Subcutaneous abdominal adipose tissue (tissue), 5 donors: Measurements from ENCODE around the gene GPRC6A.

ENCODE experiments used
- H3K27ac ChIP-seq: one replicate; pipeline ENCODE4 v1.7.0; 2013; ENCODE audit warnings: low read depth, mild to moderate bottlenecking, inconsistent platforms, low read length, moderate library complexity
- H3K27me3 ChIP-seq, 5 donors: one replicate each; pipeline ENCODE4 v1.7.0; 2013; ENCODE audit warnings: low read length in 5 of 5, inconsistent platforms in 1 of 5; ENCODE audit not compliant: control insufficient read depth in 5 of 5, insufficient read depth in 4 of 5
- H3K36me3 ChIP-seq, 5 donors: one replicate each; pipeline ENCODE4 v1.7.0; 2013; ENCODE audit warnings: low read length in 5 of 5; ENCODE audit not compliant: control insufficient read depth in 5 of 5, insufficient read depth in 5 of 5
- H3K4me1 ChIP-seq, 5 donors: one replicate each; pipeline ENCODE4 v1.7.0; 2013; ENCODE audit warnings: low read length in 5 of 5, mild to moderate bottlenecking in 3 of 5, moderate library complexity in 1 of 5; ENCODE audit not compliant: control insufficient read depth in 5 of 5, insufficient read depth in 5 of 5
- H3K4me3 ChIP-seq, 5 donors: one replicate each; pipeline ENCODE4 v1.7.0; 2013; ENCODE audit warnings: low read length in 5 of 5, low read depth in 1 of 5
- H3K9ac ChIP-seq, 5 donors: one replicate each; pipeline ENCODE4 v1.7.0; 2013; ENCODE audit warnings: low read length in 5 of 5, mild to moderate bottlenecking in 4 of 5, moderate library complexity in 3 of 5
- H3K9me3 ChIP-seq, 5 donors: one replicate each; pipeline ENCODE4 v1.7.0; 2013; ENCODE audit warnings: low read length in 5 of 5; ENCODE audit not compliant: control insufficient read depth in 5 of 5
- donor health status: healthy.
- donor health status: healthy.
- donor health status: healthy.
- donor health status: healthy.
- donor health status: healthy.

GPRC6A gene, protein sequence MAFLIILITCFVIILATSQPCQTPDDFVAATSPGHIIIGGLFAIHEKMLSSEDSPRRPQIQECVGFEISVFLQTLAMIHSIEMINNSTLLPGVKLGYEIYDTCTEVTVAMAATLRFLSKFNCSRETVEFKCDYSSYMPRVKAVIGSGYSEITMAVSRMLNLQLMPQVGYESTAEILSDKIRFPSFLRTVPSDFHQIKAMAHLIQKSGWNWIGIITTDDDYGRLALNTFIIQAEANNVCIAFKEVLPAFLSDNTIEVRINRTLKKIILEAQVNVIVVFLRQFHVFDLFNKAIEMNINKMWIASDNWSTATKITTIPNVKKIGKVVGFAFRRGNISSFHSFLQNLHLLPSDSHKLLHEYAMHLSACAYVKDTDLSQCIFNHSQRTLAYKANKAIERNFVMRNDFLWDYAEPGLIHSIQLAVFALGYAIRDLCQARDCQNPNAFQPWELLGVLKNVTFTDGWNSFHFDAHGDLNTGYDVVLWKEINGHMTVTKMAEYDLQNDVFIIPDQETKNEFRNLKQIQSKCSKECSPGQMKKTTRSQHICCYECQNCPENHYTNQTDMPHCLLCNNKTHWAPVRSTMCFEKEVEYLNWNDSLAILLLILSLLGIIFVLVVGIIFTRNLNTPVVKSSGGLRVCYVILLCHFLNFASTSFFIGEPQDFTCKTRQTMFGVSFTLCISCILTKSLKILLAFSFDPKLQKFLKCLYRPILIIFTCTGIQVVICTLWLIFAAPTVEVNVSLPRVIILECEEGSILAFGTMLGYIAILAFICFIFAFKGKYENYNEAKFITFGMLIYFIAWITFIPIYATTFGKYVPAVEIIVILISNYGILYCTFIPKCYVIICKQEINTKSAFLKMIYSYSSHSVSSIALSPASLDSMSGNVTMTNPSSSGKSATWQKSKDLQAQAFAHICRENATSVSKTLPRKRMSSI

DNA sequence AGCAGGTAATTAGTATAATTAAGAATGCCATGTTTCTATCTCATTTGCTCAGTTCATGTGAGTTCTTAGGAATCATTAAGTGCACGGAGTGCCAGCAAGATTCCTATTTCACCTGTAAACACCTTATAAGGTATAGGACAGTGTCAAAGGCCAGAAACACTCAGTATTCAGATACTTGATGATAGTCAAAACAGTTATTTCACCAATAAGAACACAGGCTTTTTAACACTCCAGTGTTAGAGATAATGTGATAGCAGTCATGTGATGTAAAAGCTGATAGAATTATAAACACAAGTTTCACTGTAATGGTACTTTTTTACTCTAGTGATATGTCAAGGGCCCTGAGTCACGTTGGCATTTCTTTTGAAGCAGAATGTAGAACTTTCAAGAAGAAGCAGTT, at the start of gene GPRC6A:
TSS of gene GPRC6A (minus strand) at position 101 of the 400 bp plus-strand sequence. CDS start at position 31, 70 bp downstream.
- Histone ChIP-seq H3K4me3 (no peak within 1 kb of the TSS), H3K27ac (no peak within 1 kb of the TSS), H3K9me3 (no peaks in the 10 kb centered on the region), H3K4me1 (no peaks in the 10 kb centered on the region), H3K27me3 (no peaks in the 10 kb centered on the region), H3K9ac (no peak within 1 kb of the TSS), H3K36me3 (no peaks in the 10 kb centered on the region)

DNA sequence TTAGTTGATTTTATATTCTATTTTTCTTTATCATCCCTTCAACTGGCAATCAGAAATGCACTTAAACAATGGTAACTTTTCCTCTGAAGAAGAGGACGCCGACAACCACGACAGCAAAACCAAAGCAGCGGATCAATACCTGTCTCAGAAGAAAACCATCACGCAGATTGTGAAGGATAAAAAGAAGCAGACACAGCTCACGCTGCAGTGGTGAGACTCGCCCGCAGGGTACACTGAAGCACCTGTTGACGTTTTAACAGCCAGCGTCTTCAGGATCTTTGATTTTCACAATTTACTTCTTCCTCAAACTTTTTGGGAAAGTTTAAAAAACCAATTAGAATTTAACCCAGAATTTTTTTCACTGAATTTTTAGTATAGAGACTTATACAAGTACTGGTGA, 48.9 kb upstream of the GPRC6A start:
- H3K27me3 ChIP-seq = peaks cover 14 to 31% (median 20%) of the 10 kb centered on the region in 5 donors

GRCh38 chr6:116876635-116877611, 48.0 kb upstream of the GPRC6A start, which contains the start of gene RFX6:
Gene RFX6 (plus strand): TSS chr6:116877242. CDS start chr6:116877276, 34 bp downstream.
- H3K4me1 ChIP-seq = peaks cover 0 to 11% (median 9%) of the 10 kb centered on the region in 5 donors
- H3K27me3 ChIP-seq = peaks cover 14 to 31% (median 20%) of the 10 kb centered on the region in 5 donors
- H3K4me3 ChIP-seq = peak within 1 kb of the TSS in 2 of 5 donors; percentile 12 to 32
- no peak within 1 kb of the TSS for H3K27ac ChIP-seq
- H3K9ac ChIP-seq = no peak within 1 kb of the TSS
- no peaks in the 10 kb centered on the region for H3K36me3 ChIP-seq
- H3K9me3 ChIP-seq = peaks cover 0 to 6% (median 3%) of the 10 kb centered on the region in 5 donors

More for the DNA sequence above, 48.9 kb upstream of the GPRC6A start:
- Histone ChIP-seq H3K36me3 (no peaks in the 10 kb centered on the region), H3K27ac (no peak overlapping the region), H3K4me3 (no peak overlapping the region), H3K4me1 (peaks cover 0 to 11% (median 9%) of the 10 kb centered on the region in 5 donors), H3K9ac (no peak overlapping the region), H3K9me3 (peaks cover 0 to 4% (median 2%) of the 10 kb centered on the region in 5 donors)

- no peak overlapping the region for H3K4me3 ChIP-seq
- H3K4me1 ChIP-seq = peaks cover 0 to 11% (median 9%) of the 10 kb centered on the region in 5 donors
- H3K36me3 ChIP-seq = no peaks in the 10 kb centered on the region
- H3K27ac ChIP-seq = no peak overlapping the region
- no peak overlapping the region for H3K9ac ChIP-seq
- peaks cover 14 to 31% (median 20%) of the 10 kb centered on the region in 5 donors for H3K27me3 ChIP-seq
- H3K9me3 ChIP-seq = peaks cover 0 to 6% (median 3%) of the 10 kb centered on the region in 5 donors
Observed at GRCh38 chr6:116876107-116876506, 47.2 kb upstream of the GPRC6A start.

DNA sequence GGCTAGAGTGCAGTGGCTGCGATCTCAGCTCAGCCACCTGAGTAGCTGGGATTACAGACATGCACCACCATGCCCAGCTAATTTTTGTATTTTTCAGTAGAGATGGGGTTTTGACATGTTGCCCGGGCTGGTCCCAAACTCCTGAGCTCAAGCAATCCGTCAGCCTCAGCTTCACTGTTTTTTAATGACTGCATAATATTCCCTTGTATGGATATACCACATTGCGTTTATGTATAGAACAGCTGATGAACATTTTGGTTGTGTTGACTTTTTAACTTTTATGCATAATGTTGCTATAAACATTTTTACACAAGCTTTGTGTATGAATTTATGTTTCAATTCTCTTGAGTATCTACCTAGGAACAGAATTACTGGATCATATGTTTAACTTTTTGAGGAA, 43.9 kb upstream of the GPRC6A start:
- H3K4me1 ChIP-seq = peaks cover 0 to 11% (median 9%) of the 10 kb centered on the region in 5 donors
- peaks cover 13 to 27% (median 16%) of the 10 kb centered on the region in 5 donors for H3K27me3 ChIP-seq
- no peak overlapping the region for H3K9ac ChIP-seq
- peaks cover 0 to 13% (median 6%) of the 10 kb centered on the region in 5 donors for H3K9me3 ChIP-seq
- H3K27ac ChIP-seq = no peak overlapping the region
- H3K36me3 ChIP-seq = no peaks in the 10 kb centered on the region
- no peak overlapping the region for H3K4me3 ChIP-seq

GRCh38 chr6:116866281-116866871, 37.5 kb upstream of the GPRC6A start:
- Histone ChIP-seq H3K27ac (no peak overlapping the region), H3K9ac (no peak overlapping the region), H3K4me3 (no peak overlapping the region), H3K36me3 (no peaks in the 10 kb centered on the region), H3K9me3 (peaks cover 0 to 9% (median 3%) of the 10 kb centered on the region in 5 donors), H3K4me1 (no peaks in the 10 kb centered on the region), H3K27me3 (no peaks in the 10 kb centered on the region)

GRCh38 chr6:116859264-116859663, 30.4 kb upstream of the GPRC6A start:
- H3K9ac ChIP-seq = no peak overlapping the region
- H3K36me3 ChIP-seq = no peaks in the 10 kb centered on the region
- H3K4me1 ChIP-seq = no peaks in the 10 kb centered on the region
- H3K4me3 ChIP-seq = no peak overlapping the region
- H3K27ac ChIP-seq = no peak overlapping the region
- no peaks in the 10 kb centered on the region for H3K27me3 ChIP-seq
- H3K9me3 ChIP-seq = peaks cover 2 to 23% (median 11%) of the 10 kb centered on the region in 5 donors

- H3K4me1 ChIP-seq = no peaks in the 10 kb centered on the region
- no peak overlapping the region for H3K27ac ChIP-seq
- peaks cover 2 to 23% (median 14%) of the 10 kb centered on the region in 5 donors for H3K9me3 ChIP-seq
- no peaks in the 10 kb centered on the region for H3K36me3 ChIP-seq
- H3K27me3 ChIP-seq = no peaks in the 10 kb centered on the region
- H3K4me3 ChIP-seq = no peak overlapping the region
- no peak overlapping the region for H3K9ac ChIP-seq
Observed at GRCh38 chr6:116858060-116858459, 29.2 kb upstream of the GPRC6A start.

DNA sequence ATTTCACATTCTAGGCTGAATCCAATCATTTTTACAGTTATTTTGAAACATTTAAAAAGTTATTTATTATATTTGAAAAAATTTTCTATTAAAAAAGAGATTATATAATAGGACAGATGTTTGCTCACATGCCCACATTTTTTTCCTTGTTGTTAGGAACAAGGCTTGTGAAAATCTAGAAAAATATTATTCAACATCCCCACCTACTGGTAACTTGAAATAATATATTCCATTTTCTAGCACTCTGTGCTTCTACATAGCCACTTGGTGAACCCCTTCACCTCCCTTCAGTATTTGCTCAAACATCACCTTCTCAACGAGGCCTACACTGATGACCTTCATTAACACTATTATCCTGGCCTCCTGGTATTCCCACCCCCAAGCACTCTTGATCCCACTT, 18.3 kb upstream of the GPRC6A start:
- Histone ChIP-seq H3K36me3 (no peaks in the 10 kb centered on the region), H3K4me3 (no peak overlapping the region), H3K4me1 (no peaks in the 10 kb centered on the region), H3K27ac (no peak overlapping the region), H3K9ac (no peak overlapping the region), H3K9me3 (no peaks in the 10 kb centered on the region), H3K27me3 (no peaks in the 10 kb centered on the region)
